Stimulated activated CD8-positive, alpha-beta memory T cell treated with anti-CD3 and anti-CD28 coated beads, Interleukin-7, amount 100 ng/mL, for 24 hours (primary cell): ENCODE data around the gene EBF3.

Experiments used
- DNase-seq: peaks from one replicate; pipeline ENCODE4 v3.0.0-alpha.2; 2020; ENCODE audit warnings: low read depth

EBF3 gene

GRCh38 chr10:129836253-129836652 lies 127.8 kb downstream of the EBF3 start:
- DNase-seq, result no peak

- no peak for DNase-seq
These were observed 129.9 kb downstream of the EBF3 start for GRCh38 chr10:129833994-129834739.

DNA sequence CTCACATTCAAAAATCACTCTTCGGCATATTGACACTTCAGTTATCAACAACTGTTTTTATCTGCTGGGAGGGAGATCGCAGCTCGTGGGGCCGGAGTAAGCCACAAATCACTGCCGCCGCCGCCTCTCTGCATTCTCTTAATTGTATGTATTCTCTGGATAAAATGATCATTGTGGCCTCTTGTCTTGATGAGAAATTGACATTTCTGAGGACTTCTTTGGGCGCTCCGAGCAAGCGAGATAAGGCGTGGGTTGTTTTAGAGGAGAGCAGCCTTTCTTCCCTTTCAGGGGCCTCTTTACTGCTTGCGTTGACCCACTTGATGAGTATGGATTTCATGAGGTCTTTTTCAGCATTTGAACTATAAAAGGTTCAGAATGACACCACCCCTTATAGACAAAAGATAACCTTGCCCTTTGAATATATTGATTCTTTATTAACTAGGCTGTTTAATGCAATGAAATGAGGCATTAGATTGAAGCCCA lies 130.6 kb downstream of the EBF3 start:
- no peak for DNase-seq

GRCh38 chr10:129832573-129833467 lies 131.3 kb downstream of the EBF3 start:
- DNase-seq, result no peak

- DNase-seq, result no peak
These were observed 132.9 kb downstream of the EBF3 start for GRCh38 chr10:129831150-129831549.

DNA sequence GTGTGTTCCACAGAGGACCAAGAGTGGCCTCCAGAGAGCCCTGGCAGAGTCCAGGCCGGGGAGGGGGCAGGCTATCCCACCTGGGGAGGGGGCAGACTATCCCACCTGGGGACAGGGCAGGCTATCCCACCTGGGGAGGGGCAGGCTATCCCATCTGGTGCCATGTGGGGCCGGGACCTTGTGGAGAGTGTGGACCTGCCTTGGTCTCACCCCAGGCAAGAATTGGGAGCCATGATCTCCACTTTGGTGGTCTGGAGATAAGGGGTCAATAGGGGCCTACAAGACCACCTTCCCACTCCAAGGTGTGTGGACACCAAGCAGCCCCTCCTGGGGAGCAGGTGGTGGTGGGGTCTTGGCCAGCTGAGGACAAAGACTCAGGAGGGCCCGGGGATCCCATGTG lies 138.2 kb downstream of the EBF3 start:
- no peak for DNase-seq

DNA sequence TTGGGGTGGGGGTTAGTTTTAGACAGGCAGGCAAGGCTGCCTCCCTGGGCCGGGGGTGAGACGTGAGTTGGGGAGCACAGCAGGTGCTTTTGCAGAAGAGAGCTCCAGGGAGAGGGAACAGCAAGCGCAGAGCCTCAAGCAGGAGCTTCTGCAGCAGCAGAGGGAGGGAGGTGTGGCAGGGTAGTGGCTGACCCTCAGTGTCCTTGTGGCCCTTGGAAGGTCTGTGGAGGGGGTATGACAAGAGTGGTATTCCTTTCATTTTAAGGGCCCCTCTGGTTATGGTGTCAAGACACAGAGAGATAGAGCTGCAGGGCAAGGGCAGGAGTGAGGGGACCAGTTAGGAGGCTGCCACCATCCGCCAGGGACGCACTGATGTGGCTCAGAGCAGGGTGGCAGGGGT lies 138.9 kb downstream of the EBF3 start:
- DNase-seq, result no peak

- DNase-seq, result no peak
These were observed 143.6 kb downstream of the EBF3 start for GRCh38 chr10:129820451-129820850.

GRCh38 chr10:129816656-129817045 lies 147.4 kb downstream of the EBF3 start:
- DNase-seq, result no peak

DNA sequence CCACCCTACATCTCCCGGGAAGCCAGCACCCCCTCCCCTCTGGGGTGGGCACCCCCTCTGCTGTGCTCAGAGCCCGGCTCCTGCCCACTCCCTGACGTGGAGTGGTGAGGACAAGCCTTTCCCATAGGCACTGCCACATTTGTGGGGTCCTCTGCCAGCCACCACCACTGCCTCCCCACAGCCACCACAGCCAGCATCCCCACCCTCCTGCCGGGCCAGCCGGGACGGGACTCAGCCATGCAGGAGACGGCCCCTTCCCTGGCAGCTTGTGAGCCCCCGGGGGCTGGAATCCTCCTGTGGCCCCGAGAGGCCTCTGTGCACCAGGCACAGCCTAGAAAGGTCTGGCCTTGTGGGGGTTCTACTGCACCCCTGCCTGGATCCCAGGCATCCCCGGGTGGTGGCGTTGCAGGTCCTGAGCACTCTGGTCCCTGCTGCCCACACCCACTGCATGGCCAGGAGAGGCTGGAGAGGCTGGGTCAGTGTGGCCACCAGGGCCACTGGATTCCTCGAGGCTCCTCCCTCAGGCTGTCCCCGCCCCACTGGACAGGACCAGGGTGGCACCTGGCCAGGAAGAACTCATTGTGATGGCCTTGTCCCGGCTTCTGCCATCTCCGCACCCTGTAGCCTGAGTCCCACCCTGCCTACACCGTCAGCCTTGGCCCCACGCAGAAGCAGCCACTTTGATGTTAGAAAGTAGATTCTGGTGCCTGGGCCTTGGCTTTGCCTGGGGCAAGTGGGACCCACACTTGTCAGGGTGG lies 148.0 kb downstream of the EBF3 start:
- no peak for DNase-seq

DNA sequence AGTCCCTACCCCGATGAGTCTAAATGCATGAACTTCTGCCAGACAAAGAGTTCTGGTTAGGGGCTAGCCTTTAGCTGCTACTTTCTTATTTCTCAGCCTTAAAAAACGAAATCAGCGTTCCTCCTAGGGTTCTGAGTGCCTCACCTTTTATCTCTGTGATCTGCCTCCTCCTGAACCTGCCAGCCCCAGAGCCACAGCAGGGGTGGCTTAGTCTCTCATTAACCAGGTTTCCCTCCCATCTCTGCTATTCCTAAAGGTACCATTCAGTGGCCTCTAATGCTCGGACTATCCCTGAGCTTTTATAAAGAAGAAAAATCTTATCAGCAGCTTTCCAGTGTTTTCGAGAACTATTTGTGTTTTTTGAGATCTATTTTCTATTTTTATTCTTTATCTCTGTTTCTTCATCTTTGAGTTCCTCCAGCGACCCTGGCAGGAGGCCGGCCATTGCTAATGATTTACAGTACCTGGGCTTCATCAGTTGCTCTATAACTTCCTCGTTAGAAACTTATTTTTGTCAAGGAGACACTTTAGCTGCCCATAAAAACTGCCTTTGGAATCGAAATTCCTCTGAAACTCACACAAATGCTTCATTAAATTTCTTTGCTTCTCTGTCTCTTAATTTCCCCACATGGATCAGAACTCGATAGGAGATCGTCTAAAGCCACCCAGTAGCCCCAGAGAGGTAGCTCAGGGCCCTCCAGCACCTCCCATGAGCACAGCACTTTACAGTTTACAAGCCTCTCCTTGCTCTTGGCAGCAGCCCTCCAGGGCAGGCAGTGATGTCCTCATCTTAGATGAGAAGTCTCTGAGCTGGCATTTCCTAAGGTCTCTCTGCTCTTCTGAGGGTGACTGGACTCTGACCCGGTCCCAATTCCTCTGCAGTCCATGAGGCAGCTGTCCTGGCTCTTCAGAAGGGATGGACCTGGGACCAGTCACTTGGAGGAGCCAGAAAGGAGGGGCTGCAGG lies 149.1 kb downstream of the EBF3 start:
- no peak for DNase-seq

DNA sequence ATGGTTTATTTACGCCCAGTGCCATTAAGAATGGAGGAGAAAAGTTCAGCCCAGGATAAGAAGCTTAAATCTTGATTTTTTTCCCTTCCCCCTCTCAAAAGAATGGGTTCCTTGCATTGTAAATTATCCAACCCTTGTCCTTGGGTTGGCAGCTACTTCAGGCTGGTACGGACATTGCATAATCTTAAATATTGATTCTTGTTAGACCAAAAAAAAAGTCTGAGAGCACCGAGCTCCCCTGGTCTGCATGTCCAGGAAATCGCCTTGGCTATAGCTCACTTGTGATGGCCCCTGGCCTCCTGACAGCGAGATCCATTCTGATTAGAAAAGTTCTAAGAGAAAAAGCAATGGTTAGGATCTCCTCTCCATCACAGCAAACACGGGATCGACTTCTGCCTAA lies 151.7 kb downstream of the EBF3 start:
- DNase-seq, result no peak

GRCh38 chr10:129811208-129811607 lies 152.9 kb downstream of the EBF3 start:
- DNase-seq, result no peak

GRCh38 chr10:129809841-129810240 lies 154.2 kb downstream of the EBF3 start:
- no peak for DNase-seq

DNA sequence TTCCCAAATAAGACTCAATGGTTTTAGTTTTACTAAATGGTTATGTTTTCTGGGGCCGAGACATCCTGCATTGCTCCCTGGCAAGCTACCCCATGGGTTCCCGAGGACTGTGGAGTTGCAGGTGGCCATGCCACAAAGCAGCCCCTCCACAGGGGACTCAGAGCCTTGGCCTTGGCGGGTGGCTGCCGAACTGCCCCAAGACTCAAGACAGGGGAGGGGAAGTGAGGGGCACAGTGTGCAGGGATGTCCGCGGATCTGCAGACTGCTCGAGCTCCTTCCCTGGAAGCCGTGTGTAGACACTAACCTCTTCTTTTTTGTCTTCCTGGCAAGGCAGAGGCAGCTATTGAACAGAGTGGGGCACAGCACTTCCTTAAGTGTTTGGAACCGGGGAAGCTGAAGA lies 154.6 kb downstream of the EBF3 start:
- no peak for DNase-seq

- DNase-seq, result no peak
These were observed 155.7 kb downstream of the EBF3 start for GRCh38 chr10:129808092-129808983.

DNA sequence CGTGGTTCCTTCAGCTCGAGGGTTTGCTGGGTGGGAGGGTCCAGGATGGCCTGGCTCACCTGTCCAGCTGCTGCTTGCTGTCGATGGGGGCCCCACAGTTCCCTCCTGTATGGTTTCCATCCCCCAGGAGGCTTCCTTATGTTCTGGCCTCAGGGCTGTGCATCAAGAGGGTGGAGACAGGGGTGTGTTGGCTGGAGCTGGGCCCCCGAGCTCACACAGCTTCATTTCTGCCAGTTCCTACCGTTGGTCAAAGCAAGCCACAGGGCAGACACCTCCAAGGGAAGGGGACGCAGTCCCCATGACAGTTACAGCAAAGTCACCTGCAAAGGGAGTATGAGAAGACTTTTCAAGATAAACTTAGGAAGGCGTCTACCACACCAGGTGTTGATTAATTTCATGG lies 156.9 kb downstream of the EBF3 start:
- DNase-seq, result no peak

DNA sequence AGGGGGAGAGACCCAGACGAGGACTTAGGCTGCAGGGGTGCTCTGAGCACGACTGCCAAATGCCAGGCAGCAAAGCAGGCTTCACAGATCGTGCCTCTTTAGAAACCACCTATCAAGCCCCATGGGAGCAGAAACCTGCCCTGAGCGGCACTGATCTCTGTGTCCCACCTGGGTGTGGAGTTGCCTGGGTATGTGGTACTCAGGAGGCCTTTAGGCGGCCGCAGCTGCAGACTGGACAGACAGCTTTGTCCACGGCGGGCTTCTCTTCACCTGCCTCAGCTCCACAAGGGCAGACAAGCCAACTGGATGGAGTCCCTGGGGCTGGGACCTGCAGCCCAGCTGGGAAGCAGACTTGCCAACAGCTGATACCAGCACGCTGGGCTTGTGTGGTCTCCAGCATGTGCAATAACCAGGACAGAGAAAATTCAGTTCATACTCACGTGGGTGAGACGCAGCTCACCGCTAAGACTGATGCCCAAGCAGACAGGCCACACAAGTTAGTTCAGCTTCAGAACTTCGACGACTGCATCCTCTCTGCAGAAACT lies 163.2 kb downstream of the EBF3 start:
- no peak for DNase-seq

- no peak for DNase-seq
These were observed 164.1 kb downstream of the EBF3 start for GRCh38 chr10:129799942-129800341.
